Upper lobe of left lung (tissue), 6 donors: ENCODE results near the gene TUBGCP2. TPM values are rescaled to one million over a fixed set of nuclear protein-coding genes. Genes with fewer than 3 reads are reported as not detected.
A peak's percentile ranks its signal among the peaks of the same experiment; 100 is the strongest.

Source experiments
- ATAC-seq, 2 donors: fragments of 200-7000 bp; cut with Tn5 transposase; one replicate each; pipeline ENCODE4 v1.9.1; 2022; ENCODE audit warnings: mild to moderate bottlenecking in 2 of 2, moderate library complexity in 2 of 2; ENCODE audit not compliant: low FRiP score in 2 of 2
- DNase-seq, 2 donors: peaks; one replicate each; pipeline ENCODE4 v3.0.0-alpha.2; 2019 to 2020
- H3K27ac ChIP-seq, 4 donors: fragments of 200-600 bp; sonication (generic); one replicate each; pipeline ENCODE4 v1.5.1; 2016 to 2019
- H3K27me3 ChIP-seq, 4 donors: fragments of 200-600 bp; sonication (generic); one replicate each; pipeline ENCODE4 v1.5.1; 2017 to 2019
- H3K36me3 ChIP-seq, 4 donors: fragments of 200-600 bp; sonication (generic); one replicate each; pipeline ENCODE4 v1.5.1; 2016 to 2019
- H3K4me1 ChIP-seq, 4 donors: fragments of 200-600 bp; sonication (generic); one replicate each; pipeline ENCODE4 v1.5.1; 2018 to 2019
- H3K4me3 ChIP-seq, 4 donors: fragments of 200-600 bp; sonication (generic); one replicate each; pipeline ENCODE4 v1.5.1; 2017 to 2019; ENCODE audit warnings: mild to moderate bottlenecking in 2 of 4, moderate library complexity in 1 of 4
- H3K9me3 ChIP-seq, 4 donors: fragments of 200-600 bp; sonication (generic); one replicate each; pipeline ENCODE4 v1.5.1; 2018 to 2019
- EP300 ChIP-seq, 4 donors: sonication (generic); formaldehyde crosslinking; IDR thresholded peaks; one replicate each; pipeline ENCODE4 v1.5.1; 2017; ENCODE audit warnings: antibody characterized with exemption in 4 of 4, control low read depth in 2 of 4
- POLR2A ChIP-seq, 4 donors: fragments of 450-650 bp; IDR thresholded peaks; one replicate each; pipeline ENCODE4 v1.5.1; 2016 to 2017; ENCODE audit warnings: antibody characterized with exemption in 4 of 4, mild to moderate bottlenecking in 2 of 4
- POLR2AphosphoS5 ChIP-seq, 2 donors: sonication (generic); formaldehyde crosslinking; IDR thresholded peaks; one replicate each; pipeline ENCODE4 v1.5.1; 2017; ENCODE audit warnings: antibody characterized with exemption in 2 of 2
- WGBS, 2 donors: methylation state at CpG; one replicate each; pipeline ENCODE4 v1.1.5; 2017 to 2018; 5-methylcytosine and 5-hydroxymethylcytosine counted together
- total RNA-seq, 6 donors: library from RNA; depleted of rRNA in 4 of 6; stranded (reverse); fragments of >200 nt in 4 of 6; gene quantifications; one replicate each; pipeline versions ENCODE4 v1.1.0 to v1.2.1, GENCODE V29; 2016 to 2021
- TF ChIP-seq, protein P1 (sequence below), 6 experiments: fragments of 450-650 bp in 4 of 6; fragments of 200-600 bp in 2 of 6; sonication (generic) in 2 of 6; IDR thresholded peaks; one replicate each; pipeline ENCODE4 v1.5.1; 2016 to 2019; ENCODE audit warnings: antibody characterized with exemption in 6 of 6
- donor health status: DM: no; HTN: no; CAD: no; lungs with moderate emphysema.
- donor health status: DM: no; HTN: yes; CAD: no; lungs with severe emphysema.

TUBGCP2 gene
- total RNA-seq, 6 donors from 2014 or later, result 41.7 to 106 (median 56.3) TPM

DNA sequence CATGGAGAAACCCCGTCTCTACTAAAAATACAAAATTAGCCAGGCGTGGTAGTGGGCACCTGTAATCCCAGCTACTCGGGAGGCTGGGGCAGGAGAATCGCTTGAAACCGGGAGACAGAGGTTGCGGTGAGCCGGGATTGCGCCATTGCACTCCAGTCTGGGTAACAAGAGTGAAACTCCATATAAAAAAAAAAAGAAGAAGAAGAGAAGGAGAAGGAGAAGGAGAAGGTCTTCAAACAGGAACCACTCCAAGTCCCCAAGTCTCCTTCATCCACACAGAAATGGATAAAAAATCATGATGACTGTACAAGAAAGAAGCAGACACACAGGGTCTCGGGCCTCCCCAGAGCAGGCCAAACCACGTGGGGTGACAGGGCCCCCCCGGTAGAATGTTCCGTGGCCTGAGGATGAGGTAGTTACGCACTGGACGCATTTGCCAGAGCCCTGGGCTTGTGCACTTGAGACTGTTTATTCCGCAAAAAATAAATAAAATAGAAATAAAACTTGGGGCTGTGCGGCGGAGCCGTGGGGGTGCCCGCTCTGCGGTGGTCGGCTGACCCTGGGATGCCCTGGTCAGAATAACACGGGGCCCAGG, 55.2 kb downstream of the TUBGCP2 start:
- Histone ChIP-seq H3K4me3 (no peak overlapping the region), H3K36me3 (no peaks in the 10 kb centered on the region), H3K4me1 (peaks cover 14 to 15% (median 15%) of the 10 kb centered on the region in 4 donors), H3K9me3 (no peaks in the 10 kb centered on the region), H3K27ac (no peak overlapping the region), H3K27me3 (no peaks in the 10 kb centered on the region)
- DNase-seq, result peak in 1 of 2 donors; percentile 56
- ATAC-seq, result no peak
- WGBS, 2 donors, result 69 to 83% methylated on average over 22 of the region's 22 CpGs
- no peak for TF ChIP-seq POLR2A (IDR thresholded peaks at IDR 0.05)
- no peak for TF ChIP-seq EP300 (IDR thresholded peaks at IDR 0.05)
- no peak for TF ChIP-seq POLR2AphosphoS5 (IDR thresholded peaks at IDR 0.05)
- TF ChIP-seq, protein P1, sequence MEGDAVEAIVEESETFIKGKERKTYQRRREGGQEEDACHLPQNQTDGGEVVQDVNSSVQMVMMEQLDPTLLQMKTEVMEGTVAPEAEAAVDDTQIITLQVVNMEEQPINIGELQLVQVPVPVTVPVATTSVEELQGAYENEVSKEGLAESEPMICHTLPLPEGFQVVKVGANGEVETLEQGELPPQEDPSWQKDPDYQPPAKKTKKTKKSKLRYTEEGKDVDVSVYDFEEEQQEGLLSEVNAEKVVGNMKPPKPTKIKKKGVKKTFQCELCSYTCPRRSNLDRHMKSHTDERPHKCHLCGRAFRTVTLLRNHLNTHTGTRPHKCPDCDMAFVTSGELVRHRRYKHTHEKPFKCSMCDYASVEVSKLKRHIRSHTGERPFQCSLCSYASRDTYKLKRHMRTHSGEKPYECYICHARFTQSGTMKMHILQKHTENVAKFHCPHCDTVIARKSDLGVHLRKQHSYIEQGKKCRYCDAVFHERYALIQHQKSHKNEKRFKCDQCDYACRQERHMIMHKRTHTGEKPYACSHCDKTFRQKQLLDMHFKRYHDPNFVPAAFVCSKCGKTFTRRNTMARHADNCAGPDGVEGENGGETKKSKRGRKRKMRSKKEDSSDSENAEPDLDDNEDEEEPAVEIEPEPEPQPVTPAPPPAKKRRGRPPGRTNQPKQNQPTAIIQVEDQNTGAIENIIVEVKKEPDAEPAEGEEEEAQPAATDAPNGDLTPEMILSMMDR (IDR thresholded peaks at IDR 0.05), result no peak

DNA sequence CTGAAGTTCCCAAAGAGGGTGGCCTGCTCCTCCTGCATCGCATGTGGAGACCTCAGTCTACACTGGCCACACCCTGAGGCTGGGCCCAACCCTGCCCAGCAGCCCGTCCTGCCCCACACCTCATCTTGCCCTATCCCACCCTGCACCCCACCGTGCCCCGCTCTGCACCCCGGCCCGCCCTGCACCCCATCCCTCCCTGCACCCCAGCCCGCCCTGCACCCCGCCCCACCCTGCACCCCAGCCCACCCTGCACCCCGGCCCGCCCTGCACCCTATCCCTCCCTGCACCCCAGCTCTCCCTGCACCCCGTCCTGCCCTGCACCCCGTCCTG, 56.5 kb downstream of the TUBGCP2 start:
- Histone ChIP-seq H3K36me3 (no peaks in the 10 kb centered on the region), H3K9me3 (no peaks in the 10 kb centered on the region), H3K4me3 (no peak overlapping the region), H3K4me1 (peaks cover 1 to 3% (median 2%) of the 10 kb centered on the region in 4 donors), H3K27ac (no peak overlapping the region), H3K27me3 (peaks cover 0 to 6% (median 0%) of the 10 kb centered on the region in 4 donors)
- DNase-seq (no peak), ATAC-seq (no peak)
- 67 to 79% methylated on average over 6 to 10 of the region's 12 CpGs for WGBS, 2 donors
- TF ChIP-seq, protein P1 (IDR thresholded peaks at IDR 0.05), result no peak
- no peak for TF ChIP-seq POLR2A (IDR thresholded peaks at IDR 0.05)
- TF ChIP-seq EP300 (IDR thresholded peaks at IDR 0.05), result no peak

DNA sequence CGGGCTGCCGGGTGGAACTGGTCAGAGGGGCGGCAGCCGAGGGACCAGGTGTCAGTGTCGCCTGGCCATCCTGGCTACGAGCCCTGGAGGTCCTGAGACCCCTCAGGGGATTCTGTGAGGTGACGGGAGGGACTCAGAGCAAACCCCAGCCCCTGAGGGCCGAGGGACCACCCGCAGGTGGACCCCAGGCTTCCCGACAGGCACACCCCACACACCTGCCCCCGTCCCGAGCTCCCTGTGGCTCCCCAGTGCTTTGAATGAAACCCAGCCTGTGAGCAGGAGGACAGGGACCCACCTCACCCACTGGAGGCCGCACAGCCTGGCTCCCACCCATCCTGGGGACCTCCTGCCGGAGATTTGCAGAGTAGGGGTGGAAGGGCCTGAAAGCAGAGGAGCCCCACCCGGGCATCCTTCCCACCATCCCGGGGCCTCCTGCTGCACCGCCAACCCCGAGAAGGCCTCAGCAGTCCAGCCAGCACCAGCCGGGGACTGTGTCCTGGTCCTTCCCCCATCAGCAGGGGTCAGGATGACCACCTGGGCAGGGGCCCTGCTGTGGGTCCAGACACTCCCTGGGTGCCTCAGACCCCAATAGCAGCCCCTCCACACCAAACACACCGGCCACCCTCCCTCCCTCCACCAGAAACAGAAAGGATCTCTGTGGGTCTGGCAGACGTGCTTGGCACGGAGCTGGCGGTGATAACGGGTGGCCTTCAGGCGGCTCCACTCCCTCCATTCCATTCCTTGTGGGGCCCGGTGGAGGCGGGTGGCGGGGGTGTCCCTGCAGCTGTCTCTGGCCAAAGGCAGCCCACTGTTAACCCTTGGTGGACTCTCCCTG, 57.1 kb downstream of the TUBGCP2 start:
- Histone ChIP-seq H3K4me3 (no peak overlapping the region), H3K9me3 (no peaks in the 10 kb centered on the region), H3K36me3 (no peaks in the 10 kb centered on the region), H3K27me3 (peaks cover 0 to 6% (median 0%) of the 10 kb centered on the region in 4 donors), H3K4me1 (no peaks in the 10 kb centered on the region), H3K27ac (no peak overlapping the region)
- DNase-seq (peak in 1 of 2 donors; percentile 67), ATAC-seq (no peak)
- WGBS, 2 donors, result 43 to 78% methylated on average over 8 to 23 of the region's 28 CpGs
- TF ChIP-seq EP300 (IDR thresholded peaks at IDR 0.05) (no peak), POLR2AphosphoS5 (IDR thresholded peaks at IDR 0.05) (no peak), POLR2A (IDR thresholded peaks at IDR 0.05) (no peak)
- TF ChIP-seq, protein P1 (IDR thresholded peaks at IDR 0.05), result no peak

DNA sequence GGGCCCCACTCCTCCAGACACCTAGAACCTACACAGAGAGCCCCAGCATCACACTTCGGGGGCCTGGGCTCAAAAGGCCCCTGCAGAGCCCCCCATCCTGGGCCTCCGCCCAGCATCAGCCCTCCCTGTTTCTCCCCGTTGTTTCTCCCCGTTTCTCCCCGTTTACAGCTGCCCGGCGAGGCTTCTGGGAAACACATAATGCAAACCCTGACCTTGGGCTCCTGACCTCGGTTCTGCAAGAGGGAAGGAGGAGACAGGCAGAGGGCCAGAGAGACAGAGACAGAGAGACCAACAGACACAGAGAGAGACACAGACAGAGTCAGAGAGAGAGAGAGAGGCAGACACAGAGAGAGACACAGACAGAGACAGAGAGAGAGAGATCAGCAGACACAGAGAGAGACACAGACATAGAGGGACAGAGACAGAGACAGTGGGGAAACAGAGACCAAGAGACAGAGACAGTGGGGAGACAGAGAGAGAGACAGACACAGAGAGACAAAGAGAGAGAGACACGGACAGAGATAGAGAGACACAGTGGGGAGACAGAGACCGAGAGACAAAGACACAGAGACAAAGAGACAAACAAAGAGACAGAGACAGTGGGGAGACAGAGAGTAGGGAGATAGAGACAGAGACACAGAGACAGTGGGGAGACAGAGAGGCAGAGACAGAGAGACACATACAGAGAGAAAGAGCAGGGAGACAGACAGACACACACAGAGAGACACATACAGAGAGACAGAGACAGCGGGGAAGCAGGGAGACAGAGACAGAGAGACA, 58.5 kb downstream of the TUBGCP2 start:
- Histone ChIP-seq H3K27ac (no peak overlapping the region), H3K36me3 (no peaks in the 10 kb centered on the region), H3K9me3 (no peaks in the 10 kb centered on the region), H3K4me1 (peaks cover 0 to 4% (median 0%) of the 10 kb centered on the region in 4 donors), H3K27me3 (peaks cover 0 to 9% (median 2%) of the 10 kb centered on the region in 4 donors), H3K4me3 (no peak overlapping the region)
- TF ChIP-seq POLR2A (IDR thresholded peaks at IDR 0.05) (no peak), POLR2AphosphoS5 (IDR thresholded peaks at IDR 0.05) (no peak), EP300 (IDR thresholded peaks at IDR 0.05) (no peak)
- TF ChIP-seq, protein P1 (IDR thresholded peaks at IDR 0.05), result no peak
- DNase-seq, result peak in 1 of 2 donors; percentile 42
- ATAC-seq, result no peak
- 51 to 60% methylated on average over 11 of the region's 11 CpGs for WGBS, 2 donors
